OCI-LY7 (cell line): ENCODE results near the gene EGFR. TPM values are rescaled to one million over a fixed set of nuclear protein-coding genes. Genes with fewer than 3 reads are reported as not detected.

Experiments used
- BruUV-seq: library from RNA; stranded (reverse); fragments of 400-500 nt; replicated peaks from 2 replicates; lab custom pipeline; 2021; lab: Mats Ljungman, UMichigan
- CTCF ChIA-PET: fragments of 300-600 bp; sonication (Branson Sonifier 250); formaldehyde crosslinking; loops from one replicate; lab custom pipeline; 2022; ENCODE audit warnings: antibody characterized with exemption; ENCODE audit not compliant: unreplicated experiment; lab: Charles Lee
- POLR2A ChIA-PET: fragments of 300-600 bp; sonication (Branson Sonifier 250); formaldehyde crosslinking; loops from one replicate; lab custom pipeline; 2022; ENCODE audit warnings: antibody characterized with exemption; lab: Charles Lee
- DNase-seq: peaks from one replicate; pipeline ENCODE4 v3.0.0-alpha.2; 2015; ENCODE audit warnings: low spot score
- H2AFZ ChIP-seq: fragments of 200-600 bp; sonication (generic), shearing (Covaris generic); 2 replicates; pipeline ENCODE4 v1.6.1; 2014; ENCODE audit warnings: mild to moderate bottlenecking, antibody characterized with exemption, low read length, moderate library complexity
- H3K27ac ChIP-seq: fragments of 200-600 bp; sonication (generic); 2 replicates; pipeline ENCODE4 v1.5.1; 2014; ENCODE audit warnings: mixed run types, low read depth, mild to moderate bottlenecking, moderate library complexity, low read length, inconsistent platforms; ENCODE audit not compliant: poor library complexity, severe bottlenecking
- H3K36me3 ChIP-seq: fragments of 200-600 bp; sonication (generic); 2 replicates; pipeline ENCODE4 v1.6.1; 2014; ENCODE audit warnings: mild to moderate bottlenecking, antibody characterized with exemption, low read length, moderate library complexity, mixed read lengths; ENCODE audit not compliant: insufficient read depth
- H3K4me1 ChIP-seq: fragments of 200-600 bp; sonication (generic); 2 replicates; pipeline ENCODE4 v1.5.1; 2014; ENCODE audit warnings: mild to moderate bottlenecking, low read length; ENCODE audit not compliant: insufficient read depth, poor library complexity, severe bottlenecking
- H3K4me2 ChIP-seq: fragments of 200-600 bp; sonication (generic); 2 replicates; pipeline ENCODE4 v1.6.1; 2014; ENCODE audit warnings: mild to moderate bottlenecking, low read length
- H3K4me3 ChIP-seq: fragments of 200-600 bp; sonication (generic); 2 replicates; pipeline ENCODE4 v1.5.1; 2014; ENCODE audit warnings: mild to moderate bottlenecking, low read depth, low read length; ENCODE audit not compliant: poor library complexity, severe bottlenecking
- H3K79me2 ChIP-seq: fragments of 200-600 bp; sonication (generic); 2 replicates; pipeline ENCODE4 v1.6.1; 2016; ENCODE audit warnings: low read depth, mild to moderate bottlenecking, low read length, moderate library complexity, mixed read lengths; ENCODE audit not compliant: insufficient read depth
- H3K9me2 ChIP-seq: fragments of 200-600 bp; sonication (generic); 2 replicates; pipeline ENCODE4 v1.6.1; 2016; ENCODE audit warnings: mild to moderate bottlenecking, low read length, mixed read lengths; ENCODE audit not compliant: insufficient read depth
- H3K9me3 ChIP-seq: fragments of 200-600 bp; sonication (generic); 2 replicates; pipeline ENCODE4 v1.6.1; 2014; ENCODE audit warnings: mild to moderate bottlenecking, mixed run types, low read length, mixed read lengths
- H4K20me1 ChIP-seq: fragments of 200-600 bp; sonication (generic); 2 replicates; pipeline ENCODE4 v1.6.1; 2014; ENCODE audit warnings: mild to moderate bottlenecking, antibody characterized with exemption, low read length, moderate library complexity, mixed read lengths; ENCODE audit not compliant: insufficient read depth
- EZH2phosphoT487 ChIP-seq: fragments of 200-600 bp; sonication (generic); IDR thresholded peaks from 2 replicates; pipeline ENCODE4 v1.6.1; 2018; ENCODE audit warnings: low read depth, borderline replicate concordance, mild to moderate bottlenecking, mixed run types, antibody characterized with exemption, low read length, moderate library complexity, mixed read lengths
- intact Hi-C: fragments of 100-400 bp; cut with micrococcal nuclease; formaldehyde crosslinking; loops from one replicate; pipeline ENCODE4 v1.10.0; 2022; ENCODE audit not compliant: unreplicated experiment
- total RNA-seq, 2 experiments: library from RNA; depleted of rRNA in 1 of 2; stranded (reverse); fragments of >200 nt in 1 of 2; shearing (Covaris generic) in 1 of 2; gene quantifications; 2 replicates each; pipeline ENCODE4 v1.2.3, GENCODE V29; 2014 to 2022
- TF ChIP-seq, protein P1 (sequence below): fragments of 200-600 bp; sonication (generic); conservative IDR thresholded peaks from 2 replicates; pipeline ENCODE4 v1.5.1; 2014; ENCODE audit warnings: mild to moderate bottlenecking, antibody characterized with exemption, low read length, moderate library complexity, mixed read lengths

EGFR gene
- total RNA-seq, 2 experiments from 2014 or later: 0.27 TPM; not detected in 1

DNA sequence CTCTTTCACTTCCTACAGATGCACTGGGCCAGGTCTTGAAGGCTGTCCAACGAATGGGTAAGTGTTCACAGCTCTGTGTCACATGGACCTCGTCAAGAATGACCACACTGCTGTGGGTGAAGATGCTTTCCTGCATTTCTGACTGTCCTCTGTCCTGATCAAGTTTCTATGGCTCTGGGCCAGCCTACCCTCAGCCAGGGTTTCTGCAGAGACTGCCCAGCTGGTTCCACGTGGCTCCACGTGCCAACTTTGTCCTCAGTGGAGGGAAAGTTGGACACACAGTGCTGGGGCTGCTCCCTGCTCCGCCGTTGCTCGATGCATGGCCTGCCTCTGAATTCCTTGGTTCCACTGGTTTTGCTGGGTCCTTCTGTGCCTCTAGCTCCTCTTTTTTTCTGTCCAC lies 152.3 kb downstream of the EGFR start:
- Histone ChIP-seq H3K27ac (no peak overlapping the region), H3K9me2 (no peaks in the 10 kb centered on the region), H3K4me1 (no peaks in the 10 kb centered on the region), H3K9me3 (no peaks in the 10 kb centered on the region), H4K20me1 (no peaks in the 10 kb centered on the region), H3K36me3 (no peaks in the 10 kb centered on the region), H3K4me3 (no peak overlapping the region), H3K4me2 (no peak overlapping the region), H3K79me2 (no peaks in the 10 kb centered on the region), H2AFZ (no peak overlapping the region)
- intact Hi-C loops: no loop called here
- no peak for TF ChIP-seq EZH2phosphoT487
- TF ChIP-seq, protein P1, sequence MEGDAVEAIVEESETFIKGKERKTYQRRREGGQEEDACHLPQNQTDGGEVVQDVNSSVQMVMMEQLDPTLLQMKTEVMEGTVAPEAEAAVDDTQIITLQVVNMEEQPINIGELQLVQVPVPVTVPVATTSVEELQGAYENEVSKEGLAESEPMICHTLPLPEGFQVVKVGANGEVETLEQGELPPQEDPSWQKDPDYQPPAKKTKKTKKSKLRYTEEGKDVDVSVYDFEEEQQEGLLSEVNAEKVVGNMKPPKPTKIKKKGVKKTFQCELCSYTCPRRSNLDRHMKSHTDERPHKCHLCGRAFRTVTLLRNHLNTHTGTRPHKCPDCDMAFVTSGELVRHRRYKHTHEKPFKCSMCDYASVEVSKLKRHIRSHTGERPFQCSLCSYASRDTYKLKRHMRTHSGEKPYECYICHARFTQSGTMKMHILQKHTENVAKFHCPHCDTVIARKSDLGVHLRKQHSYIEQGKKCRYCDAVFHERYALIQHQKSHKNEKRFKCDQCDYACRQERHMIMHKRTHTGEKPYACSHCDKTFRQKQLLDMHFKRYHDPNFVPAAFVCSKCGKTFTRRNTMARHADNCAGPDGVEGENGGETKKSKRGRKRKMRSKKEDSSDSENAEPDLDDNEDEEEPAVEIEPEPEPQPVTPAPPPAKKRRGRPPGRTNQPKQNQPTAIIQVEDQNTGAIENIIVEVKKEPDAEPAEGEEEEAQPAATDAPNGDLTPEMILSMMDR: no peak
- CTCF ChIA-PET: no interaction called here
- BruUV-seq: no TSS peak
- POLR2A ChIA-PET: interaction anchor here (0.7 kb wide), 1 partner anchor 745 kb away, joined by 3 read pairs; no protein-coding TSS in a partner anchor
- DNase-seq: no peak

GRCh38 chr7:55172161-55172560 lies 153.3 kb downstream of the EGFR start:
- POLR2A ChIA-PET: no interaction called here
- no TSS peak for BruUV-seq
- CTCF ChIA-PET: no interaction called here
- H3K4me2 ChIP-seq: no peak overlapping the region
- H2AFZ ChIP-seq: no peak overlapping the region
- no peaks in the 10 kb centered on the region for H4K20me1 ChIP-seq
- H3K4me1 ChIP-seq: no peaks in the 10 kb centered on the region
- no peak overlapping the region for H3K27ac ChIP-seq
- no peaks in the 10 kb centered on the region for H3K79me2 ChIP-seq
- TF ChIP-seq, protein P1: no peak
- no peak for TF ChIP-seq EZH2phosphoT487
- H3K9me2 ChIP-seq: no peaks in the 10 kb centered on the region
- no peak overlapping the region for H3K4me3 ChIP-seq
- H3K9me3 ChIP-seq: no peaks in the 10 kb centered on the region
- intact Hi-C loops: no loop called here
- no peaks in the 10 kb centered on the region for H3K36me3 ChIP-seq
- no peak for DNase-seq

DNA sequence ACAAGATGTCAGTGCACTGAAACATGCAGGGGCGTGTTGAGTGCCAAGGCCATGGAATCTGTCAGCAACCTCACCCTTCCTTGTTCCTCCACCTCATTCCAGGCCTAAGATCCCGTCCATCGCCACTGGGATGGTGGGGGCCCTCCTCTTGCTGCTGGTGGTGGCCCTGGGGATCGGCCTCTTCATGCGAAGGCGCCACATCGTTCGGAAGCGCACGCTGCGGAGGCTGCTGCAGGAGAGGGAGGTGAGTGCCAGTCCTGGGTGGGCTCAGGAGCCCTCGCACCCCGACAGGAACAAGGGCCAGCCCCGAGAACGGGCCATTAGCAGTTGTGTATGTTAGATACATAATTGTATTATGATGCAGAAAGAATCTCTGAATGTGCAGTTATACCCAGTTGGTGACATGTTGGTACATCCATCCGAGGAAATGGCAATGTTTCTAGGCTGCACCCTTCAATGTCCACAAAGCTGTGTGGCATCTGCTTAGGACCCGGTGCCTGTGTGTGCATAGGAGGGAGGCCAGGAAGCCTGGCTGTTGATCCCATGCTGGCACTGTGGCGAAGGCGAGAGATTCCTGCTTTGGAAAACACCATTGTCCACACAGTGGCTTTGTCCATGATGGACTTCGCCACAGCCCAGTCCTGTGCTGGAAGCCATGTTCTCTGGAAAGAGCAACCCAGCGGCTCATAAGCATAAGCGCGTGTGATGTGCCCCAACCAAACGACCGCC lies 154.2 kb downstream of the EGFR start:
- no TSS peak for BruUV-seq
- no peaks in the 10 kb centered on the region for H4K20me1 ChIP-seq
- H3K27ac ChIP-seq: no peak overlapping the region
- H3K4me2 ChIP-seq: no peak overlapping the region
- no peaks in the 10 kb centered on the region for H3K79me2 ChIP-seq
- no peaks in the 10 kb centered on the region for H3K9me2 ChIP-seq
- no peaks in the 10 kb centered on the region for H3K4me1 ChIP-seq
- no peak overlapping the region for H2AFZ ChIP-seq
- ChIA-PET CTCF (no interaction called here), POLR2A (interaction anchor here (0.6 kb wide), 1 partner anchor 469 kb away, joined by 4 read pairs; no protein-coding TSS in a partner anchor)
- DNase-seq: no peak
- no peak overlapping the region for H3K4me3 ChIP-seq
- no peaks in the 10 kb centered on the region for H3K36me3 ChIP-seq
- intact Hi-C loops: no loop called here
- TF ChIP-seq EZH2phosphoT487: no peak
- TF ChIP-seq, protein P1: no peak
- H3K9me3 ChIP-seq: no peaks in the 10 kb centered on the region
